Fibroblast of lung (primary cell): ENCODE measurements around the gene CCDC69.

Source experiments
- CTCF ChIP-seq, 2 donors: IDR thresholded peaks in 1 of 2; conservative IDR thresholded peaks in 1 of 2; 1 replicate in 1 of 2; 2 replicates in 1 of 2; pipeline ENCODE4 v1.5.1; 2011 to 2012; ENCODE audit warnings: low read length in 2 of 2, control low read depth in 1 of 2, inconsistent platforms in 1 of 2, low read depth in 1 of 2, mild to moderate bottlenecking in 1 of 2
- EZH2 ChIP-seq: IDR thresholded peaks from 2 replicates; pipeline ENCODE4 v1.5.1; 2012; ENCODE audit warnings: low read length, control low read depth, mild to moderate bottlenecking; ENCODE audit errors: missing control alignments

DNA sequence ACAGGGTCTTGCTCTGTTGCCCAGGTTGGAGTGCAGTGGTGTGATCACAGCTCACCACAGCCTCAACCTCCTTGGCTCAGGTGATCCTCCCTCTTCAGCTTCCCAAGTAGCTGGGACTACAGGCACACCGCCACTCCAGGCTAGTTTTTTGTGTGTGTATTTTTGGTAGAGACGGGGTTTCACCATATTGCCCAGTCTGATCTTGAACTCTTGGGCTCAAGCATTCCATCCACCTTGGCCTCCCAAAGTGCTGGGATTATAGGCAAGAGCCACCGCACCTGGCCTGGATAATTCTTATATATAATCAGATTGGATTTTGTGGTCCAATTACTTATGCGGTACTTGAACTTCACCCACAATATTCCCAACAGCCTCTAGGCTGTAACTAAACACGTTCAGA, 19.8 kb downstream of the CCDC69 start:
- TF ChIP-seq CTCF (conservative IDR thresholded peaks at IDR 0.05 in 1 of 2, IDR thresholded peaks at IDR 0.05 in 1 of 2; ENCODE audit: low read depth in 1 of 2, low read length in 2 of 2) (no peak), EZH2 (no peak)
